Mononuclear cell (primary cell): ENCODE data around the gene JAM2. TPM values are rescaled to one million over a fixed set of nuclear protein-coding genes. Genes with fewer than 3 reads are reported as not detected.

Experiments
- H3K27me3 ChIP-seq: 2 replicates; pipeline ENCODE4 v1.6.0; 2011; ENCODE audit warnings: low read length, control low read depth; ENCODE audit not compliant: insufficient read depth
- H3K4me1 ChIP-seq: 2 replicates; pipeline ENCODE4 v1.5.1; 2011; ENCODE audit warnings: mild to moderate bottlenecking, low read length, control low read depth; ENCODE audit not compliant: insufficient read depth
- H3K4me3 ChIP-seq: 2 replicates; pipeline ENCODE4 v1.5.1; 2011; ENCODE audit warnings: mild to moderate bottlenecking, low read length, moderate library complexity
- H3K9me3 ChIP-seq: 2 replicates; pipeline ENCODE4 v1.5.1; 2011; ENCODE audit warnings: low read depth, mild to moderate bottlenecking, control low read depth, low read length
- total RNA-seq: library from RNA; depleted of rRNA; stranded (reverse); fragments of >200 nt; gene quantifications from one replicate; pipeline ENCODE4 v1.2.3, GENCODE V29; 2012

Gene JAM2
- total RNA-seq, 1 donor = under 0.01 TPM

DNA sequence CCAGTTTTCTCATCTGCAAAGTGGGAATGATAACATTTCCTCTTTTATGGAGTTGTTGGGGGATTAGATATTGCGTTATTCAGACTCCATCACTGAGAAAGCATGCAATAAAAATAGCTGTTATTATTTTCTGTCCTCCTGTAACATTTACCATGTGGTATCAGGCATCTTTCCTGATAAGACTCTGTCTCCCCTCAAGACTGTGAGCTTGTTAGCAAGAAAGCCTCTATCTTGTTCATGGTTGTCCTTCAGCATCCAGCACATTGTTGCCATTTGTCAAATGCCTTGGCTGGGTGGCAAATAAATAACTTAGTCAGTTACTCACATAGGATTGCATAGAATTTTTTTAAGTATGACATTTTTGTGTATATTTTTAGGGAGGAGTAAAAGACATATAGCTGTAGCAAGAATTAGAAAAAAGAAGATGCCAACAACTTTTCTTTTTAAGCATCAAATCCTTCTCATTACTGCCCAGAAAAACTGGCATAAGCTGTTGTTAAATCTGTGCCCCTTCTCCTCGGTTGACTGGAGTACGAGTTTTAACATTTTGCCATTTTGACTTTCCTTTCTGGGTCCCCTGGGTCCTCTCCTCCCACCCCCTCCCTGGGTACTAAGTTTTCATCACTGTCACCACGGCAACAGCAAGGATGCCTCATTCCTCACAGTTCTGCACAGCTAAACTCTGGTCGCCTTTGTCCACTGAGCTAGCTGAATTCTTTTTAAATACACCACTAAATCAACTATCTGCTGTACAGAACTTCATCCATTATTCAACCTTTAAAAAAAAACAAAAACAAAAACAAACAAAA is 1.0 kb upstream of the JAM2 start:
- H3K4me3 ChIP-seq = no peak overlapping the region
- H3K4me1 ChIP-seq = peaks cover 20% of the 10 kb centered on the region
- peaks cover 36% of the 10 kb centered on the region for H3K27me3 ChIP-seq
- H3K9me3 ChIP-seq = no peaks in the 10 kb centered on the region

DNA sequence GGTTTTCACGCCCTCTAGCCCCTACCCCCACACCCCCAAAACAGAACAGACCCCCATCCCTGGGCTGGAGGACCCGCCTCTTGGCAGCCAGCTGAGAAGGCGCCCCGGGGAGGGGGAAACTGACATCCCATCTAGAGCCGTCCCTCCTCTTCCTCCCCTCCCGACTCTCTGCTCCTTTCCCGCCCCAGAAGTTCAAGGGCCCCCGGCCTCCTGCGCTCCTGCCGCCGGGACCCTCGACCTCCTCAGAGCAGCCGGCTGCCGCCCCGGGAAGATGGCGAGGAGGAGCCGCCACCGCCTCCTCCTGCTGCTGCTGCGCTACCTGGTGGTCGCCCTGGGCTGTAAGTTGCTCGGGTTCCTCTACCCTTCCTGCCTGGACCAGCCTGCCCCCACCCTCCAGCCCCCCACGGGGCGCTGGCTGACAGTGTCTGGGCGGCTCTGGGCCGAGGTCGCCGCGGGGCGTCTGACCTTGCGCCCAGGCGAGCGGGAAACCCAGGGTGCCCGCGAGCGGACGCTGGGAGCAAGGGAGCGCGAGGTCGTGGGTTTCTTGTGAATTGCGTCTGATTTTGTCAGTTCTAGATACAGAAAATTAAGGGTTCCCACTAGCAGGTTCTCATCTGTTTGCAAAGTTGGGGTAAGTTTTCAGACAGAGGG is 618 bp downstream of the JAM2 start:
- H3K4me3 ChIP-seq = peak overlapping the region; percentile 41
- H3K4me1 ChIP-seq = peaks cover 20% of the 10 kb centered on the region
- peaks cover 36% of the 10 kb centered on the region for H3K27me3 ChIP-seq
- H3K9me3 ChIP-seq = no peaks in the 10 kb centered on the region

DNA sequence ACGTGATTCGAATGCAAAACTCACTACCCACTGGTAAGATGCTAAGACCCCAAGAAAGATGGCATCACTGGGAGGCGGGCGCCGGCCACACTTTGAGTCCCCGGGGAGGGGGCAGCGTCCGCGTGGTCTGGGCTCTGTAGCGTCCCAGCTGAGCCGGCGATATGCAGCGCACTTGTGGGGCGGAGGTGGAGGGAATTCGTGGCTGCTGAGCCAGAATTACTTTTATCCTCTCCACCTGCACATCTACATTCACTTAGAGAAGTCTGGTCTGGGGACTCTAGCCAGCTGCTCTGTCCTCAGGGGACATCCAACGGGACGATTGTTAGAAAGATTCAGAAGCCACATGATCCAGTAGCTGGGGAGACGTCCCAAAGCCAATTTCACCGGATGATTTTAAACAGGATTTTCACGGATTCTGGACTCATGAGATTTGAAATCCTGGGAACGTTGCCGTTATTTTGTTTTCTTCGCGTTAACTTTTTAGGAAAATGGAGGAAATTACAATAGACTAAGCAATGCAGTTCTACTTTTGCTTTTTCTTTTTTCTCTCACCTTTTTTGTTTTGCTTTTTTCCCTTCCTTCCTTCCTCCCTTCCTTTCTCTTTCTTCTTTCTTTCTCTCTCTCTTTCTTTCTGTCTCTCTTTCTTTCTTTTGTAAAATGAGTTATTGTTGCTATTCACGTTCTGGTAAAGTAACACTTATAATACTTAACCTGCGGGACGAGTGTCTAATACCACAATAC is 1.3 kb downstream of the JAM2 start:
- peaks cover 36% of the 10 kb centered on the region for H3K27me3 ChIP-seq
- peak overlapping the region; percentile 41 for H3K4me3 ChIP-seq
- H3K4me1 ChIP-seq = peaks cover 20% of the 10 kb centered on the region
- no peaks in the 10 kb centered on the region for H3K9me3 ChIP-seq

DNA sequence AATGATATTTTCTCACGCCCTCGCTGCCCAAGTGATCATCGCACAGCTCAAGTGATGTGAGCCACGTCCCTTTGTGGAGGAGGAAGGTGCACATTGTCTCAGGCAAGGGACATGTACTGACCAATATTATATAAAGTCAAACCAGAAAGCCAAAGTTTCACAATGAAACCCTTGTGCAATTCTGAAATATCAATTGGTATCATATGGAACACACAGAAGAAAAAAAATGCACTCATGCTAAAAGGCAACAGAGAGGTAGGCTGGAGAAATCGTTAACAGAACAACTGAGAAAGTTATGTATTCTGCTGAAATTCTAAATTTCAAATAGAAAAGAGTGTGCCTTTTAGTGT is 1.9 kb downstream of the JAM2 start:
- Histone ChIP-seq H3K9me3 (no peaks in the 10 kb centered on the region), H3K4me1 (peaks cover 20% of the 10 kb centered on the region), H3K27me3 (peaks cover 36% of the 10 kb centered on the region), H3K4me3 (no peak overlapping the region)

DNA sequence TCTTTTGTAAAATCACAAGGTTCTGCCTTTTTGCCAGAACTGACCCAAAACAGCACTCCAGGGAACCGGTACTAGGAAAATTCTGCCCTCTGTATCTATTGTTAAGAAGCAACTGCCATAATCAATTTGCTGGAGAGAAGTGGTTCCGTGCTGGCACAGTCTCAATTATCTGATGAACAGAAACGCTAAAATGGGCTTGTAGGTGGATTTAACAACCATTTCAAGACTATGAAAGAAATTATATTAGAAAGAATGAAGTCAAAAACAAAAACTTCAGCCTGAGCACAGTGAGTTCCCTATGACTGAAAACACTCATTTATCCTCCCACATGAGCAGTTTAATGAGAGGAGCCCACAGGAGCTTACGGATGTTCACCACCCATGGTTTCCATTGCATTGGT is 4.4 kb downstream of the JAM2 start:
- H3K4me3 ChIP-seq = no peak overlapping the region
- no peaks in the 10 kb centered on the region for H3K9me3 ChIP-seq
- peaks cover 23% of the 10 kb centered on the region for H3K4me1 ChIP-seq
- H3K27me3 ChIP-seq = peaks cover 19% of the 10 kb centered on the region

DNA sequence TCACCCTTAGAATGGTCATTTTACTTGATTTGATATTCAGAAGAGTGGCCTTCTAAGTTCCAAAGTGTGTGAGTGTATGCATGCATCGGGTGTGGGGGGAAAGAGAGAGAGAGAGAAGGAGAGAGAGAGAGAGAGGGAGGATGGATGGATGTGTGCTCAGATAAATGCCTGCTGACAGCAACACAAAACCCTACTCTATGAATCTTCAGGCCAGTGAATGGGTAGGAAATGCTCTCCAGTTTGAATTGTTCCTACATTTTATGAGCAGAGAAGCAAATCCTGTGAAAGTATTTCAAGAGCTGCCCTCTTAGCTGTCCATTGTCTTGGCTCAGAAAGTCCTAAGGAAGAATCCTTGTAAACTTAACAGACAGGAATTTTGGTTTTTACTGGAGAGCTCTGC is 7.4 kb downstream of the JAM2 start:
- Histone ChIP-seq H3K27me3 (peaks cover 4% of the 10 kb centered on the region), H3K4me3 (no peak overlapping the region), H3K9me3 (no peaks in the 10 kb centered on the region), H3K4me1 (peaks cover 7% of the 10 kb centered on the region)

DNA sequence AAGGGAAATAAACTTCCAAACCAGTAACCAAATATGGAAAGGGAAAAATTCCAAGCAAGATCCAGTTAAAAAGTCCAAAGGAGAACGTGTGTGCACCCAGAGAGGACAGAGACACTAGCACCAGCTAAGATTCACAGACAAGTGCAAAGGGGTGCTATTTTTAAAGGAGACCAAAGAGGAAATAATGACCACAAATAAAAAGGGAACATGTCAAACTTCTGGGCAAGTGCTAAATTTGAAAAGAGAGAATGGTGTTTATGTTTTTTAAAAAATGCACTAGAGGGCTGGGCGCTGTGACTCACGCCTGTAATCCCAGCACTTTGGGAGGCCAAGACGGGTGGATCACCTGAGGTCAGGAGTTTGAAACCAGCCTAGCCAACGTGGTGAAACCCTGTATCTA is 8.6 kb downstream of the JAM2 start:
- Histone ChIP-seq H3K9me3 (no peaks in the 10 kb centered on the region), H3K27me3 (no peaks in the 10 kb centered on the region), H3K4me3 (no peak overlapping the region), H3K4me1 (peaks cover 7% of the 10 kb centered on the region)

DNA sequence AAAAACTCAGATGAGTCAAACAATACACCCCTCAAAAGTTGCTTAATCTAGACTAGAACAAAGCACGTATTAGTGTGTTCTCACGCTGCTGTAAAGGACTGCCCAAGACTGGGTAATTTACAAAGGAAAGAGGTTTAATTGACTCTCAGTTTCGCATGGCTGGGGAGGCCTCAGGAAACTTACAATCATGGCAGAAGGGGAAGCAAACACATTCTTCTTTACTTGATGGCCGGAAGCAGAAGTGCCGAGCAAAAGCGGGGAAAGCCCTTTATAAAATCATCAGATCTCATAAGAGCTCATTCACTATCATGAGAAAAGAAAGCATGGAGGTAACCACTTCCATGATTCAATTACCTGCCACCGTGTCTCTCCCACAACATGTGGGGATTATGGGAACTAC is 10.1 kb downstream of the JAM2 start:
- Histone ChIP-seq H3K9me3 (no peaks in the 10 kb centered on the region), H3K4me1 (peaks cover 7% of the 10 kb centered on the region), H3K4me3 (no peak overlapping the region), H3K27me3 (no peaks in the 10 kb centered on the region)

DNA sequence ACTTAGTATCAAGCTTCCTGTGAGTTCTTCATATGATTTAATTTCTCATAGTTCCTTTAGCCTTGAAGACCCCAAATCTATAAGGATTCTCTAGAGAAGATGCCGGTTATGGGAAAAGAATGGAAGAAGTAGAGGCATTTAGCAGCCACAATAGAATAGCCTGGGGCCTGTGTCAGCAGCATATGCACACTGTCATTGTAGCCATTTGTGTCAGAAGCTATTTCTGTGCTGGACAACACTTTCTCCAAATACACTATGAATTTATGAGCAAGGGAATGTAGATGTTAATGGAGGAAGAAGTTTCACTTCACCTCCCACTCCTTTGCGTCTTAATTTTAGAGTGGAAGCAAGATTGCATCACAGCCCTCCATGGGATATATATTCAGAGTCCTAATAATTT is 17.4 kb downstream of the JAM2 start:
- Histone ChIP-seq H3K4me1 (no peaks in the 10 kb centered on the region), H3K9me3 (no peaks in the 10 kb centered on the region), H3K27me3 (no peaks in the 10 kb centered on the region), H3K4me3 (no peak overlapping the region)

DNA sequence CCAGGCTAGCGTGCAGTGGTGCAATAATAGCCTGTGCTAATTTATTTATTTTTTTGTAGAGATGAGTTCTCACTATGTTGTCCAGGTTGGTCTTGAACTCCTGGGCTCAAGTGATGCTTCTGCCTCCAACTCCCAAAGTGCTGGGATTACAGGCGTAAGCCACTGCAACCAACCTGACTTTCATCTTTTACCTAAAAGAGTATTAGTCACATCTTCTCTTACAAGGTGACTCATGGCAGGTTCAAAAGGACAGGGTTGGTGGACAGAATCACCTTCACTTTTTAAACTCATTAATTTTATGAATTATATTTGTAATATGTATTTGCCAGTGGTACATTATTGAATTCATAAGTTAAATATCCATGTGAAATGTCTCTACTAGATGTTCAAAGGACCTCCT is 18.1 kb downstream of the JAM2 start:
- Histone ChIP-seq H3K4me1 (no peaks in the 10 kb centered on the region), H3K4me3 (no peak overlapping the region), H3K9me3 (no peaks in the 10 kb centered on the region), H3K27me3 (no peaks in the 10 kb centered on the region)

DNA sequence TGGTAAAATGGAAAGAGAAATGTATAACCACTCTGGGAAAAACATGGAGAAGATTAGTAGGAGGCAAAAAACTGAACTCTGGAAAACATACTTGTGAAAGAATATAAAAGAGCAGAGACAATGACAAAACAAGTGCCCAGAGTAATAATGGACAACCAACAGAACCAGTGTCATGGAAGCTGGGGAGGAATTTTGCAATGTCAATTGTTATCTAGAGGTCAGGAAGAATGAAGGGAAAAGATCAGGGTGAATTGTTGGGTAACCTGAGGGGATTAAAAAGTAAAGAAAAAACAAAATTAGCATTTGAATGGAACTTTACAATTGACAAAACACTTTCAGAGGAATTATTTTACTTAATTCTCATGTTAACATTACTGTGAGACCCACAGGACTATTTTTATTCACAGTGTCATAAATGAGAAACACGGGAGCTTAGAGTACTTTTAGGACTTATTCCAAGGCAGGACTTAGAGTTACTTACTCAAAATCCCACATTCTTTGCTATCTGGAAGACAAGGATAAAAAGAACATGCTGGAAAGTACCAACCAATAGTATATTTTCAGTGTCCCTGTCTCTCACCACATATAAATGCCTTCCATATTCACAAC is 19.5 kb downstream of the JAM2 start:
- Histone ChIP-seq H3K27me3 (no peaks in the 10 kb centered on the region), H3K4me1 (no peaks in the 10 kb centered on the region), H3K9me3 (no peaks in the 10 kb centered on the region), H3K4me3 (no peak overlapping the region)

DNA sequence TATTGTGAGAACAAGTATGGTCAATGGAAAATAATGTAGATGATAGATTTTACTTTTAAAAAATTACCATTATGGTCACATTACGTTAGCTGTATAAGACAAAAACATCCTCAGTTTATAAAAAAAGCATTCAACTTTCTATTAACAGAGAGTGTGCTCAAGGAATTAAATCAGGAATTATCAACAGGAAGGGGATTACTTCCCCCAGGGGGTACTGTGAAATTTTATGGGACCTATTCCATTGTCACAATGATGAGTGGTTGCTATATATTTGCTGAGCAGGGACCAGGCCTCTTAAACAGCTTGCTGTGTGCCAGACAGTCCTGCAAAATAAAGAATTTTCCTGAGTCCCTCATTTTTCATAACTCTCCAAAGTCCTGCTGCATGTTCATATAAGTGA is 21.2 kb downstream of the JAM2 start:
- Histone ChIP-seq H3K4me1 (no peaks in the 10 kb centered on the region), H3K27me3 (no peaks in the 10 kb centered on the region), H3K4me3 (no peak overlapping the region), H3K9me3 (no peaks in the 10 kb centered on the region)

DNA sequence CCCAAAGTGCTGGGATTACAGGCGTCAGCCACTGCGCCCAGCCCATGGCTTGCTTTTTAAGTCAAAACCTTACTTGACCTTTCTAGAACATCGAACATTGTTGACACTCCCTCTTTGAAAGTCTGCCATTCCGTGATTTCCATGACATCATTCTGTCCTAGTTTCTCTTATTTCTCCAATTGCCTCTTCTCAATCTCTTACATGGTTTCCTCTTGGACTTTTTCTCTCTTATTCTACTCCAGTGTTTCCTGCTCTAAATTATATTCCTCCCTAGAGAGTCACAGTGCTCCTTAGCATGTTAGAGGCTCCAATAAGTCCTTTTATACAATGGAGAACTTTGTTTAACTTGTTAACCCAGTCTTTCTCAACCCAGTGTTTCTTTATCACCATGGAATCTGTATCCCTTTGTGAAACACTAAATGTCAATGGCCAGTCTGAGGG is 25.5 kb downstream of the JAM2 start:
- no peaks in the 10 kb centered on the region for H3K27me3 ChIP-seq
- no peak overlapping the region for H3K4me3 ChIP-seq
- no peaks in the 10 kb centered on the region for H3K9me3 ChIP-seq
- H3K4me1 ChIP-seq = no peaks in the 10 kb centered on the region

DNA sequence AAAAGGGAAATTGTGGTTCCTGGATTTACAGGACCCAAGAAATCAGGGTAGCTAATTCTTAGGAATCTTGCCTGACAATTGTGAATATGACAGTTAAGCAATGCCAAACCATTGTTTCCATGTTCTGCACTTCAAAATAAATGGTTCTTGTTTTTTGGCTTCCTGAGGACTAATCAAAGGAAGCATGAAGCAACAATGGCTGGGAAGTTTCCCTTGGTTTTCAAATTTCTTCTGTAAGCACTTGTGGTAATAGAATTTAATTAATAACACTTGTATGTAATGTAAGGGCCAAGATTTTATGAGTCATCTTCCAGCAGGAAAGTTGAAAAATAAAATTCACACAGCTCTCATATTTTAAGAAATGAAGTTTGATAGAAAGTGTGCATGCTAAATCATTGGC is 31.7 kb downstream of the JAM2 start:
- H3K4me1 ChIP-seq = no peaks in the 10 kb centered on the region
- H3K27me3 ChIP-seq = no peaks in the 10 kb centered on the region
- no peaks in the 10 kb centered on the region for H3K9me3 ChIP-seq
- H3K4me3 ChIP-seq = no peak overlapping the region

DNA sequence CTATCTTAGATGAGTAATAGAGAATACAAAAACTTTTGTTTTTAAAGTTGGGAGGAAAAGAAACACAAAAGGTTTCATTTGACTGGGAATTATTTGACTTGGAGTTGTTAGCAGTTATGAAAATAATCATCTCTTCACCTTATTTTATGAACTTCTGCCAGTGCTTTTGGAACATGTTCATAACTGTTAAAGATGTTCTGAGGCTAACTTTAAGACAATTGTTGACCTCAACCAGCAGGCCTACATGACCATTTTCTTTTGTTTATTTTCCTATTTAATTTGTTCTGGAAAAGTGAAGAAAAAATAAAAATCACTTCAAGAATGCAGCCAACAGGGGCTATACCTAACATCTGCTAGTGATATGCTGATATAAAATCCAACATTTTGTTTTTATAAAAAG is 37.4 kb downstream of the JAM2 start:
- H3K27me3 ChIP-seq = no peaks in the 10 kb centered on the region
- no peak overlapping the region for H3K4me3 ChIP-seq
- no peaks in the 10 kb centered on the region for H3K9me3 ChIP-seq
- no peaks in the 10 kb centered on the region for H3K4me1 ChIP-seq
